ENCODE results near the gene SLC2A9.
"Not testable (repeated sequence)": the region's sequence is repeated elsewhere in the genome, so short reads cannot be mapped to it uniquely, and the experiment has no call there.

SLC2A9 gene

GRCh38 chr4:9808077-9808476, 213.2 kb downstream of the SLC2A9 start:
- DNase-seq, result no peak

- no peak for DNase-seq
Observed at GRCh38 chr4:9804918-9805317, 216.4 kb downstream of the SLC2A9 start.

GRCh38 chr4:9800848-9801247, 220.4 kb downstream of the SLC2A9 start:
- DNase-seq, result no peak

GRCh38 chr4:9796641-9797040, 224.7 kb downstream of the SLC2A9 start:
- not testable (repeated sequence) for DNase-seq

- no peak for DNase-seq
Observed at GRCh38 chr4:9792381-9792780, 228.9 kb downstream of the SLC2A9 start.

DNA sequence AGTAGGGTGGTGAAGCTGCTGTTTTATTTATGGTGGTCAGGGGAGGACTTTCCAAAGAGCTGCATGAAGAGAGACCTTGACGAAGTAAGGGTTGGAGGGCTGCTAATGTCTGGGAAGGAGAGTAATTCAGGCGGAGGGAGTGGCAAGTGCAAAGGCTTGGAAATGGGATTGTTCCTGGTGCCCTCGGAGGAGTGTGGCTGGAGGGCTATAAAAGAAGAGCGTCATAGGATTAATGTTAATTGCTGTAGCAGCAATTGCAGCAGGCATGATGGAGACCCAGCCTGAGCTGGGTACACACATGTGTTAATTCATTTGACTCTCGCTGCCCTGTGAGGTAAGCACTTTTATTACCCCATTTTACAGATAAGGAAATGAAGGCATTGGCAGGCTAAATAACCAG, 235.4 kb downstream of the SLC2A9 start:
- not testable (repeated sequence) for DNase-seq

- no peak for DNase-seq
Observed at GRCh38 chr4:9782136-9782436, 239.2 kb downstream of the SLC2A9 start.

DNA sequence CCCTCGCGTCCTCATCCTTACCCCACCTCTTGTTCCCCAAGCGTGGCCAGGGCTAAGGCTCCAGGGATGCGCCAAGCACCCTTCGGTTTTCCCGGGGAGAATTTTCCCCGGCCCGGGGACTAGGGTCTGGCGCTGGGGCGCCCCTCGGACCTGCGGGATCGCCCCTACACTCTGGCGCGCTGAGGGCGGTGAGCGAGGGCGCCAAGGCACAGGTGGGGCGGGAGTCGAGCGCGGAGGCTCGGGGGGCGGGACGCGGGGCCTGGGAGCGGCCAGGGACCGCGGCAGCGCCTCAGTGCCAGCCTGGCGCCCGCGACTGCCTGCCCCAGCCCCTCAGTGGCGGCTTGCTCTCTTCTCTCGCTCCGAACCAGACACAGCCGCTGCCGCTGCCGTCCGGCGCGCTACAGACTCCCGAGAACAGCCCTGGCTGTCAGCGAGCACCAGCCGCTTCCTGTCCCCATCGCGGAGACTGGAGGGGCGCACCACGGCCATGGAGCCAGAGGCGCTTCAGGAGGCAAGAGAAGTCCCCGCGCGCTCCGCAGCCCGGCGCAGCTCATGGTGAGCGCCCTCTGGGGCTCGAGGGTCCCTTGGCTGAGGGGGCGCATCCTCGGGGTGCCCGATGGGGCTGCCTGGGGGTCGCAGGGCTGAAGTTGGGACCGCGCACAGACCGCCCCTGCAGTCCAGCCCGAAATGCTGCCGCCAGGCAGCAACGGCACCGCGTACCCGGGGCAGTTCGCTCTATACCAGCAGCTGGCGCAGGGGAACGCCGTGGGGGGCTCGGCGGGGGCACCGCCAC, 239.8 kb downstream of the SLC2A9 start, which contains the start of gene DRD5:
Gene DRD5, plus strand, starts transcription at position 292 of the 793 bp plus-strand sequence. Its CDS starts 396 bp downstream, at position 688.
- no peak for DNase-seq
